Activated CD8-positive, alpha-beta T cell treated with anti-CD3 and anti-CD28 coated beads for 36 hours (primary cell): ENCODE data around the gene SFT2D3. TPM values are rescaled to one million over a fixed set of nuclear protein-coding genes. Genes with fewer than 3 reads are reported as not detected.

Experiments used
- ATAC-seq: fragments of 200-7000 bp; cut with Tn5 transposase; one replicate; pipeline ENCODE4 v1.10.0; 2021; ENCODE audit warnings: mild to moderate bottlenecking, moderate library complexity
- CTCF ChIA-PET: fragments of 350-600 bp; sonication (Branson Sonifier 250); formaldehyde crosslinking; loops from one replicate; lab custom pipeline; 2021; ENCODE audit warnings: antibody characterized with exemption; lab: Charles Lee
- POLR2A ChIA-PET: fragments of 350-600 bp; sonication (Branson Sonifier 250); formaldehyde crosslinking; loops from one replicate; lab custom pipeline; 2021; ENCODE audit warnings: antibody characterized with exemption; lab: Charles Lee
- DNase-seq: peaks from one replicate; pipeline ENCODE4 v3.0.0-alpha.2; 2020
- H3K27ac Mint-ChIP-seq: one replicate; pipeline ENCODE4 v1.8.0; 2021; ENCODE audit warnings: mild to moderate bottlenecking, mixed read lengths
- H3K27me3 Mint-ChIP-seq: one replicate; pipeline ENCODE4 v1.8.0; 2021; ENCODE audit warnings: mixed read lengths
- H3K36me3 Mint-ChIP-seq: one replicate; pipeline ENCODE4 v1.8.0; 2021; ENCODE audit warnings: low read depth, mixed read lengths
- H3K4me1 Mint-ChIP-seq: one replicate; pipeline ENCODE4 v1.8.0; 2021; ENCODE audit warnings: low read depth, mixed read lengths
- H3K4me3 Mint-ChIP-seq: one replicate; pipeline ENCODE4 v1.8.0; 2021; ENCODE audit warnings: mild to moderate bottlenecking, moderate library complexity, mixed read lengths
- H3K9me3 Mint-ChIP-seq: one replicate; pipeline ENCODE4 v1.8.0; 2021; ENCODE audit warnings: mixed read lengths
- intact Hi-C: fragments of 100-400 bp; cut with micrococcal nuclease; formaldehyde crosslinking; loops from one replicate; pipeline ENCODE4 v1.10.0; 2022
- total RNA-seq, 2 experiments: library from RNA; stranded (reverse); gene quantifications; one replicate each; pipeline ENCODE4 v1.2.3, GENCODE V29; 2021
- TF ChIP-seq, protein P1 (sequence below): fragments of 200-600 bp; IDR thresholded peaks from one replicate; pipeline ENCODE4 v1.8.0; 2022; ENCODE audit warnings: antibody characterized with exemption, mild to moderate bottlenecking

Gene SFT2D3
- total RNA-seq, 2 experiments from 2014 or later: 3.9 to 4.4 TPM

DNA sequence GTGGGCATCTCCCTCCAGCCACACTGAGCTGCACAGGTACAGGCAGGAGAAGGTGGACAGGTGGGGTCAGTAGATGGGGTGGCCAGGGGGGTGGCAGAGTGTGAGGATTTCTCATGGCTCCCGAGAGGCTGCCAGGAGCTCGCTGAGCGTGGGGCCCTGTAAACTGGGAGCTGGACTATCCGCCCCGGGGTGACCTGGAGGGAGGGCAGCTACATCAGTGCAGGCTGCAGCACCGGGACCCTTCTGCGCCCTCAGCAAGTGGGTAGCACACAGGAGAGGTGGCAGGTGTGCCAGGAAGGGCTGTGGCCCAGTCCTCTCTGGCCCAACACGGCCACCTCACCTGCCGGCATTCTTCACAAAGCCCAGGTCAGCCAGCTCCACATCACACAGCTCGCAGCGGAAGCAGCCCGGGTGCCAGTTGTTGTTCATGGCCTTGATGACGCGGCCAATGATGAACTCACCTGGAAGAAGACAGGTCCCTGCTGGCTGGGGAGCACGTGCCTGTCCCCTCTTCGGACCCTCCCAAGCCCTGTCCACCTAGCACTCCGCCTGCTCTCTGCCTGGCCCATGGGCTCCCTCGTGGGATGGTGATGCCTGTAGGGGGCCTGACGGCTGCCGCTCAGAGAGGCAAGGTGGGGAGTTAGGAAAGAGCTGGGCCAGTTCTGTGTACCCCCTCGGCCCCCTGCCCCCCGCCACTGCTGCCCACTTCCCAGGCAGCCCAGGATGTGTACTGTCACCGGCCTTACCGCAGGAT lies 47.0 kb upstream of the SFT2D3 start:
- TF ChIP-seq, protein P1, sequence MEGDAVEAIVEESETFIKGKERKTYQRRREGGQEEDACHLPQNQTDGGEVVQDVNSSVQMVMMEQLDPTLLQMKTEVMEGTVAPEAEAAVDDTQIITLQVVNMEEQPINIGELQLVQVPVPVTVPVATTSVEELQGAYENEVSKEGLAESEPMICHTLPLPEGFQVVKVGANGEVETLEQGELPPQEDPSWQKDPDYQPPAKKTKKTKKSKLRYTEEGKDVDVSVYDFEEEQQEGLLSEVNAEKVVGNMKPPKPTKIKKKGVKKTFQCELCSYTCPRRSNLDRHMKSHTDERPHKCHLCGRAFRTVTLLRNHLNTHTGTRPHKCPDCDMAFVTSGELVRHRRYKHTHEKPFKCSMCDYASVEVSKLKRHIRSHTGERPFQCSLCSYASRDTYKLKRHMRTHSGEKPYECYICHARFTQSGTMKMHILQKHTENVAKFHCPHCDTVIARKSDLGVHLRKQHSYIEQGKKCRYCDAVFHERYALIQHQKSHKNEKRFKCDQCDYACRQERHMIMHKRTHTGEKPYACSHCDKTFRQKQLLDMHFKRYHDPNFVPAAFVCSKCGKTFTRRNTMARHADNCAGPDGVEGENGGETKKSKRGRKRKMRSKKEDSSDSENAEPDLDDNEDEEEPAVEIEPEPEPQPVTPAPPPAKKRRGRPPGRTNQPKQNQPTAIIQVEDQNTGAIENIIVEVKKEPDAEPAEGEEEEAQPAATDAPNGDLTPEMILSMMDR: no peak
- Mint-ChIP-seq H3K27me3 (no peaks in the 10 kb centered on the region), H3K4me1 (peaks cover 3% of the 10 kb centered on the region), H3K36me3 (no peaks in the 10 kb centered on the region), H3K9me3 (no peaks in the 10 kb centered on the region), H3K4me3 (no peak overlapping the region), H3K27ac (no peak overlapping the region)
- intact Hi-C loops: no loop called here
- DNase-seq (no peak), ATAC-seq (no peak)
- CTCF ChIA-PET: interaction anchor here (0.7 to 6.0 kb wide), 4 partner anchors 10 to 72 kb away, joined by 3 to 56 read pairs (median 3); no protein-coding TSS in a partner anchor
- POLR2A ChIA-PET: no interaction called here

DNA sequence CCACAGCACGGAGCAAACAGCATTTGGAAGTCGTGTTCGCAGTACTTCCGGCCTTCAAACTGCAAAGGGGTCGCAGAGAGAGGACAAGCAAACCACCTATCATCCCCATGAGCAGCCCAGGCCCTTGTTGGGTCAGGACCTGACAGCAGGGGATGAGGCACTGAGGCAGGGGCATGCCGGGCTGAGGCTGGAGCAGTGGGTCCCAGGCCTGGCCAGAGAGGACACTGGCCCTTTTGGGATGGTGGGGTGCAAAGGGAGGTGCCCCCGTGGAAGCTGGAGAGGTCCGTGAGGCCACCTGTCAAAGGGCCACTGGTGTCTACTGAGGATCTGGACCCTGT lies 46.5 kb upstream of the SFT2D3 start:
- ChIA-PET POLR2A (interaction anchor here (0.8 kb wide), 1 partner anchor 13 kb away, joined by 3 read pairs; no protein-coding TSS in a partner anchor), CTCF (interaction anchor here (6.0 kb wide), 1 partner anchor 64 kb away, joined by 56 read pairs; no protein-coding TSS in a partner anchor)
- no peak for ATAC-seq
- TF ChIP-seq, protein P1: no peak
- Mint-ChIP-seq H3K4me1 (no peaks in the 10 kb centered on the region), H3K4me3 (no peak overlapping the region), H3K36me3 (no peaks in the 10 kb centered on the region), H3K27me3 (no peaks in the 10 kb centered on the region), H3K27ac (no peak overlapping the region), H3K9me3 (no peaks in the 10 kb centered on the region)
- intact Hi-C loops: no loop called here
- DNase-seq: no peak

DNA sequence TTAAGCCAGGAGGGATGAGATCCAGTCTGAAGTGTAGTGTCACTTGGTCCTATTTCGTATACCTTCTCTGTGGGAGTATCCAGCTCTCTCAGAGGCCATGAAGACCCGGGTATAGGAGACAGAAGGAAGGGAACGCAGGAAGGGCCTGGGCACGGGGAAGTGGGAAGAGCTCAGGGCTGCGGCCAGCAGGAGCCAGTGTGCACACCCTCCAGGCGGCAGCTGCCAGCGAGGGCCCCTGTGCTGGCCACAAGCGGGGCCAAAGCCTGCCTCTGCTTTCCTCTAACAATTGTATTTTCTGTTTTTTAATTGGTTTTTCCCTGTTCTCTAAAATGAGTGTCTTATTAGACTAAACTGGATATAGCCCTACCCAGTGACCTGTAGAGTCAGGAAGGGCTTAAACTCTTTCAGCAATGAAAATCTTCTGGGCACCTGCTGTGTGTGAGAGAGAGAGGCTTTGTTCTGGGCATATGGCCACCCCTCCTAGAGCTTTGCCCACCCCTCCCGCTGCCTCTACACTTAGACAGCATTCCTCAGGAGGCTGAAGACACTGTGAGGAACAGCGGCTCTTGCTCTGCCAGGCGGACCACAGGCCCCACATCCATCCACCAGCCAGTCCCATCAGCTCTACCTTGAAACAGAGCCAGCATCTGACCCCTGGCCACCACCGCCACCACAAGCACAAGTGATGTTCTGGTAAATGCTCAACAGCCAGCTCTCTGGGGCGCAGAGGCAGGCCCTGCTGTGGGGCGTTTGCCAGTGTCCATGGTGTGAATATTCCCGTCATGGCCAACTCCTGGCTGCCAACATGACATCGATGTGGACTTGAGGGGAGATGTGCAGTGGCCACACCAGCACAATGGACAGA lies 45.9 kb upstream of the SFT2D3 start:
- POLR2A ChIA-PET: interaction anchor here (0.8 kb wide), 1 partner anchor 14 kb away, joined by 3 read pairs; no protein-coding TSS in a partner anchor
- CTCF ChIA-PET: interaction anchor here (6.0 kb wide), 1 partner anchor 64 kb away, joined by 56 read pairs; no protein-coding TSS in a partner anchor

DNA sequence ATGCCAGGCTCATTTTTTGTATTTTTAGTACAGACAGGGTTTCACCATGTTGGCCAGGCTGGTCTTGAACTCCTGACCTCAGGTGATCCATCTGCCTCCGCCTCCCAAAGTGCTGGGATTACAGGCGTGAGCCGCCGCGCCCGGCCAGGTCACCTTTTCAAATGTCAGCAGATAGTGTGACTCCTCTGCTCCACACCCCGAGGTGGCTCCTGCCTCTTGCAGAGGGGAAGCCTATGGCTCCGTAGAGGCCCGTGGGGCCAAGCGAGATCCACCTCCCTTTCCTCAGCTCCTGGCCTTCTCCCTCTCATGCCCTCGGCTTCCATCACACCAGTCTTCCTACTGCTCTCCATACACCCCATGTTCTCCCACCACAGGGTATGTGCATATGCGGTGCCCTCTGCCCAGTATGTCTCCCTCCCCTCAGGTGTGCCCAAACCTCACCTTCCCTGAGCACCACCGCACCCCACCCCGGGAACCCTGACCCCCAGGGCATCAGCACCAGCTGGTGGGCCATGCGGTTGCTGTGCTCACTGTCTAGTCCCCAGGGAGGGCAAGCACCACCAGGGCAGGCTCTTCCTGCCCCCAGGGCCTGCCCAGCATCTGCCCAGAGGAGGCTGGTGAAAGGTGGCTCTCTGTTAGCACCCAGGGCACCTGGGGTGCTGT lies 44.6 kb upstream of the SFT2D3 start:
- ChIA-PET CTCF (interaction anchor here (6.0 kb wide), 1 partner anchor 65 kb away, joined by 56 read pairs; no protein-coding TSS in a partner anchor), POLR2A (interaction anchor here (0.6 kb wide), 1 partner anchor 69 kb away, joined by 3 read pairs; no protein-coding TSS in a partner anchor)
- DNase-seq: no peak
- H3K4me3 Mint-ChIP-seq: no peak overlapping the region
- no peaks in the 10 kb centered on the region for H3K36me3 Mint-ChIP-seq
- ATAC-seq: no peak
- no peaks in the 10 kb centered on the region for H3K4me1 Mint-ChIP-seq
- H3K27ac Mint-ChIP-seq: no peak overlapping the region
- H3K27me3 Mint-ChIP-seq: peaks cover 8% of the 10 kb centered on the region
- TF ChIP-seq, protein P1: no peak
- intact Hi-C loops: no loop called here
- H3K9me3 Mint-ChIP-seq: no peaks in the 10 kb centered on the region

More for the DNA sequence above, 45.9 kb upstream of the SFT2D3 start:
- DNase-seq: no peak
- ATAC-seq: no peak
- H3K4me3 Mint-ChIP-seq: no peak overlapping the region
- H3K27ac Mint-ChIP-seq: no peak overlapping the region
- H3K9me3 Mint-ChIP-seq: no peaks in the 10 kb centered on the region
- intact Hi-C loops: no loop called here
- H3K4me1 Mint-ChIP-seq: no peaks in the 10 kb centered on the region
- peaks cover under 1% of the 10 kb centered on the region for H3K27me3 Mint-ChIP-seq
- TF ChIP-seq, protein P1: no peak
- H3K36me3 Mint-ChIP-seq: no peaks in the 10 kb centered on the region
